PC-3 (cell line): ENCODE data around the gene TRMT61A. TPM values are rescaled to one million over a fixed set of nuclear protein-coding genes. Genes with fewer than 3 reads are reported as not detected.

Experiments used
- ATAC-seq: fragments of 200-7000 bp; cut with Tn5 transposase; 2 replicates; pipeline ENCODE4 v1.9.1; 2020; ENCODE audit warnings: mild to moderate bottlenecking, moderate library complexity
- BruUV-seq: library from RNA; stranded (reverse); fragments of 400-500 nt; replicated peaks from 2 replicates; lab custom pipeline; 2021; lab: Mats Ljungman, UMichigan
- CTCF ChIA-PET: fragments of 300-600 bp; sonication (Branson Sonifier 250); formaldehyde crosslinking; loops from one replicate; lab custom pipeline; 2022; ENCODE audit warnings: antibody characterized with exemption; lab: Charles Lee
- POLR2A ChIA-PET: fragments of 300-600 bp; sonication (Branson Sonifier 250); formaldehyde crosslinking; loops from one replicate; lab custom pipeline; 2022; ENCODE audit warnings: antibody characterized with exemption; ENCODE audit not compliant: unreplicated experiment; lab: Charles Lee
- DNase-seq: peaks from one replicate; pipeline ENCODE4 v3.0.0-alpha.2; 2015
- H2AFZ ChIP-seq: fragments of 300-600 bp; sonication (generic); 2 replicates; pipeline ENCODE4 v1.6.0; 2016; ENCODE audit warnings: antibody characterized with exemption, low read length
- H3F3A ChIP-seq: fragments of 300-600 bp; sonication (generic); one replicate; pipeline ENCODE4 v1.6.0; 2017; ENCODE audit warnings: antibody characterized with exemption, low read length, control low read depth, mild to moderate bottlenecking; ENCODE audit not compliant: unreplicated experiment
- H3K27ac ChIP-seq: fragments of 300-600 bp; sonication (generic); 2 replicates; pipeline ENCODE4 v1.5.1; 2016; ENCODE audit warnings: mild to moderate bottlenecking, low read length
- H3K27me3 ChIP-seq: fragments of 300-600 bp; sonication (generic); 2 replicates; pipeline ENCODE4 v1.6.1; 2016; ENCODE audit warnings: low read length, mixed read lengths
- H3K36me3 ChIP-seq: fragments of 300-600 bp; sonication (generic); 2 replicates; pipeline ENCODE4 v1.6.1; 2016; ENCODE audit warnings: low read depth, mixed run types, low read length, mixed read lengths
- H3K4me1 ChIP-seq: fragments of 300-600 bp; sonication (generic); 2 replicates; pipeline ENCODE4 v1.5.1; 2016; ENCODE audit warnings: low read length; ENCODE audit not compliant: insufficient read depth
- H3K4me2 ChIP-seq: fragments of 300-600 bp; sonication (generic); 2 replicates; pipeline ENCODE4 v1.6.0; 2016; ENCODE audit warnings: low read length
- H3K4me3 ChIP-seq: fragments of 300-600 bp; sonication (generic); 2 replicates; pipeline ENCODE4 v1.5.1; 2016; ENCODE audit warnings: mild to moderate bottlenecking, low read length, mixed read lengths
- H3K79me2 ChIP-seq: fragments of 300-600 bp; sonication (generic); 2 replicates; pipeline ENCODE4 v1.6.1; 2017; ENCODE audit warnings: low read length, mixed read lengths
- H3K9ac ChIP-seq: fragments of 300-600 bp; sonication (generic); 2 replicates; pipeline ENCODE4 v1.6.0; 2016; ENCODE audit warnings: mild to moderate bottlenecking, low read length
- H3K9me2 ChIP-seq: fragments of 300-600 bp; sonication (generic); replicated peaks from 2 replicates; pipeline ENCODE4 v1.6.1; 2016; ENCODE audit warnings: mixed run types, low read length, mixed read lengths
- H3K9me3 ChIP-seq: fragments of 300-600 bp; sonication (generic); 2 replicates; pipeline ENCODE4 v1.6.1; 2016; ENCODE audit warnings: low read length, mixed read lengths
- H4K20me1 ChIP-seq: fragments of 300-600 bp; sonication (generic); 2 replicates; pipeline ENCODE4 v1.6.1; 2016; ENCODE audit warnings: low read length, mixed read lengths
- EZH2 ChIP-seq: fragments of 300-600 bp; sonication (generic); IDR thresholded peaks from one replicate; pipeline ENCODE4 v1.6.1; 2017; ENCODE audit warnings: antibody characterized with exemption, mild to moderate bottlenecking, low read length; ENCODE audit not compliant: unreplicated experiment
- EZH2phosphoT487 ChIP-seq: fragments of 300-600 bp; sonication (generic); IDR thresholded peaks from 2 replicates; pipeline ENCODE4 v1.6.1; 2018; ENCODE audit warnings: mild to moderate bottlenecking, antibody characterized with exemption, low read length, borderline replicate concordance
- intact Hi-C: fragments of 100-400 bp; cut with micrococcal nuclease; formaldehyde crosslinking; loops from 2 replicates; pipeline ENCODE4 v1.9.0; 2023
- total RNA-seq: library from RNA; depleted of rRNA; stranded (reverse); fragments of >200 nt; gene quantifications from 2 replicates; pipeline ENCODE4 v1.2.3, GENCODE V29; 2014
- TF ChIP-seq, protein P1 (sequence below): fragments of 300-600 bp; sonication (generic); conservative IDR thresholded peaks from 2 replicates; pipeline ENCODE4 v1.5.1; 2017; ENCODE audit warnings: antibody characterized with exemption, low read depth, mild to moderate bottlenecking, low read length

Gene TRMT61A
- total RNA-seq, 1 experiment from 2014 or later, result 51.2 TPM

DNA sequence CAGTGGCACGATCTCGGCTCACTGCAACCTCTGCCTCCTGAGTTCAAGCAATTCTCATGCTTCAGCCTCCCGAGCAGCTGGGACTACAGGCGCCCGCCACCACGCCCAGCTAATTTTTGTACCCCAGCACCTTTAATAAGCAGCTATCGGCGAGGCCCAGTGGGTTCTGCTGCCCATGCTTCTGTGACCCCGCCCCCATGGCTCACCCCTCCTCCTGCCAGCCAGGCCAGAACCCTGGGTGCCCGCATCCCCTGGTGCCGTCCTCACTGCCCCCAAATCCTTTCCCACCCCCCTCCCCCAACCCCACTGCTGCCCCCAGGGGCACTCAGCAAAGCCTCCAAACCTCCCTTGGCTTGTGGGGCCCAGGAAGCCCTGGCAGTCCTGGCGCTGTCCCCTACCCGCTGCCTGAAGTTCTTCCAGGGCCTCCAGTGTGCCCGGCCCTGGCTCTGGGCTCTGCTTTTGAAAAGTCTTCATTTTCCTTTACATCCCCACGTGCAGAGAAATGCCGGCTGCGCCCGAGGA lies 19.0 kb downstream of the TRMT61A start:
- Histone ChIP-seq H3F3A (no peaks in the 10 kb centered on the region), H3K9ac (no peak overlapping the region), H3K27ac (no peak overlapping the region), H3K27me3 (no peaks in the 10 kb centered on the region), H4K20me1 (no peaks in the 10 kb centered on the region), H3K4me1 (peaks cover 19% of the 10 kb centered on the region), H3K79me2 (no peaks in the 10 kb centered on the region), H3K9me2 (no peaks in the 10 kb centered on the region), H2AFZ (no peak overlapping the region), H3K4me3 (no peak overlapping the region), H3K9me3 (no peaks in the 10 kb centered on the region), H3K4me2 (no peak overlapping the region), H3K36me3 (no peaks in the 10 kb centered on the region)
- ChIA-PET POLR2A (no interaction called here), CTCF (no interaction called here)
- DNase-seq (no peak), ATAC-seq (no peak)
- intact Hi-C loops, result no loop called here
- BruUV-seq, result no TSS peak
- TF ChIP-seq, protein P1, sequence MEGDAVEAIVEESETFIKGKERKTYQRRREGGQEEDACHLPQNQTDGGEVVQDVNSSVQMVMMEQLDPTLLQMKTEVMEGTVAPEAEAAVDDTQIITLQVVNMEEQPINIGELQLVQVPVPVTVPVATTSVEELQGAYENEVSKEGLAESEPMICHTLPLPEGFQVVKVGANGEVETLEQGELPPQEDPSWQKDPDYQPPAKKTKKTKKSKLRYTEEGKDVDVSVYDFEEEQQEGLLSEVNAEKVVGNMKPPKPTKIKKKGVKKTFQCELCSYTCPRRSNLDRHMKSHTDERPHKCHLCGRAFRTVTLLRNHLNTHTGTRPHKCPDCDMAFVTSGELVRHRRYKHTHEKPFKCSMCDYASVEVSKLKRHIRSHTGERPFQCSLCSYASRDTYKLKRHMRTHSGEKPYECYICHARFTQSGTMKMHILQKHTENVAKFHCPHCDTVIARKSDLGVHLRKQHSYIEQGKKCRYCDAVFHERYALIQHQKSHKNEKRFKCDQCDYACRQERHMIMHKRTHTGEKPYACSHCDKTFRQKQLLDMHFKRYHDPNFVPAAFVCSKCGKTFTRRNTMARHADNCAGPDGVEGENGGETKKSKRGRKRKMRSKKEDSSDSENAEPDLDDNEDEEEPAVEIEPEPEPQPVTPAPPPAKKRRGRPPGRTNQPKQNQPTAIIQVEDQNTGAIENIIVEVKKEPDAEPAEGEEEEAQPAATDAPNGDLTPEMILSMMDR, result no peak
- TF ChIP-seq EZH2phosphoT487, result no peak
- TF ChIP-seq EZH2, result no peak

- ATAC-seq (no peak), DNase-seq (no peak)
- Histone ChIP-seq H3K9me2 (no peaks in the 10 kb centered on the region), H2AFZ (no peak overlapping the region), H3K27me3 (no peaks in the 10 kb centered on the region), H3F3A (no peaks in the 10 kb centered on the region), H3K27ac (no peak overlapping the region), H3K36me3 (no peaks in the 10 kb centered on the region), H3K4me3 (no peak overlapping the region), H3K9ac (no peak overlapping the region), H3K4me2 (no peak overlapping the region), H3K4me1 (peaks cover 15% of the 10 kb centered on the region), H3K79me2 (no peaks in the 10 kb centered on the region), H4K20me1 (no peaks in the 10 kb centered on the region), H3K9me3 (no peaks in the 10 kb centered on the region)
- CTCF ChIA-PET, result no interaction called here
- no TSS peak for BruUV-seq
- POLR2A ChIA-PET, result no interaction called here
- TF ChIP-seq, protein P1, result no peak
- no peak for TF ChIP-seq EZH2
- no peak for TF ChIP-seq EZH2phosphoT487
- intact Hi-C loops, result no loop called here
These were observed 19.7 kb downstream of the TRMT61A start for GRCh38 chr14:103548463-103549351.
